HG03457 (cell line): ENCODE data around the gene DDA1.

Experiments
- ATAC-seq: cut with Tn5 transposase; IDR thresholded peaks from one replicate; pipeline ENCODE4 v1.9.1; 2021; ENCODE audit warnings: moderate number of reproducible peaks; ENCODE audit not compliant: unreplicated experiment

DDA1 gene

DNA sequence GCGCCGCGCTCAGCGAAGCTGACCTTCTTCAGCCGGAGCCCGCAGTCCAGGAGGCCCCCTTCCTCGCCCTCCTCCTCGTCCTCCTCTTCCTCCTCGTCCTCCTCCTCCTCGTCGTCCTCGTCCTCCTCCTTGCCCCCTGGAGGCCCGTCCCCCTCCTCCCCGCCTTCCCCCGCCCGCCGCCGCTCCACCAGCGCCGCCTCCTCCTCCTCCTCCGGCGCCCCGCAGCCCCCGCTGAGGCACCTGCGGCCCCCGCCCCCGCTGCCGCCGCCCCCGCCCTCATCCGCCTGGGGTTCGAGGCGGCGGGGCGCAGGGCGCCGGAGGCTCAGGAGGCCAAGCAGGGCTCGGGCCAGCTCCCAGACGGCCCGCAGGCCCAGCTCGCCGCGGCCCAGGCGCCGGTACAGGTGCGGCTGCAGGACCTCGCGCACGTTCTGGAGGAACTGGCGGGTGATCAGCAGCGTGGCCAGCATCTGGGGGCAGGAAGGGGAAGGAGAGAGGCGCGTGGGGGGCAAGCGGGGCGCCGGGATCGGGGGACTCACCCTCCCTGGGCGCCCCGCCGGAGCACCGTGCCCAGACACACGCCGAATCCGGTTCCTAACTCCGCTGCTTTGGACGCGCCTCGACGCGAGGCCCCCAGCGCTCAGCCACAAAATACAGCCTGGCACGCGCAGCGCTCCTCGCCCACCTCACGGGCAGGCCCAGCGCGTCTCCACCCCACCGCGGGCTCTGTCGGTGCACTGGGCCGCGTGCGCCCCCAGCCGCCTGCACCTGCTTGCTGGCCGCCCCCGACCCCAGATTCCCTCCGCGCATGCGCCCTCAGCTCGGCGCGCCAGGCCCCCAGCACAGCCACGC, 19.4 kb downstream of the DDA1 start:
- ATAC-seq = no peak

DNA sequence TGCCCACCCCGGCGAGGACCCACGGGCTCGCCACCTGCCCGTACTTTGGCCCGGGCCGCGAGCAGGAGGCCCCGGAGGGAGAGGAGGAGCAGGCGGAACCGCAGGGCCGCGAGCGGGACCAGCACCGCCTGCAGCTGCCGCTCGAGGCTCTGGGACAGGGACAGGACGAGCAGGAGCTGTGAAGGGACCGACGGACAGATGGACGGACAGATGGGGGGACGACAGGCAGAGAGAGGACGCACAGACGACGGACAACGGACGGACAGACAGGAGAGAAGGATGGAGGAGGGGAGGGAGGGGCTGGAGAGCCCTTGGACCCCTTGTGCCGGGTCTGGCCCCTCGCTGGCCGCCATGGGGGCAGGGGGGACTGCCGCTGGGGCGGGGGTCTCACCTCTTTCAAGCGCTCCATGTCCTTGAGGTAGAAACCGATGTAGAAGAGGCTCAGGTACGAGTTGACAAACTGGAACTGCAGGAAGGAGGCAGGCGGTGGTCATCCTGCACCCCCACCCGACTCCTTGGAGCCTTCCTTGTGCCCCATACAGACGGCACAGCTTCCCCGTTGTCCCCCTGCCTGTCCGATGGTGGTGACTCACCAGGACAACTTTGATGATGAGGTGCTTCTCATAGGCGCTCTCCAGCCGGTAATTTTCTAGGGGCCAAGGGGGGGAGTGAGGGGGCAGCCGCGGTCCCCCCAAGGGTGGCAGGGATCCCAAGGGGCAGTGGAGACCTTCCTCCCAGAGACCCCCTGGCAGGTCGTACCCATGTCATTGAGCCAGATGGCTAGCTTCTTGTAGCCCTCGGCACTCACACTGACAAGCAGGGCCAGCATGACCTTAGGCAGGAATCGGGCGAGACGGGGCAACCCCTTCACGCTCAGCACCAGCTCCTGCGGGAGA, 20.3 kb downstream of the DDA1 start:
- no peak for ATAC-seq

DNA sequence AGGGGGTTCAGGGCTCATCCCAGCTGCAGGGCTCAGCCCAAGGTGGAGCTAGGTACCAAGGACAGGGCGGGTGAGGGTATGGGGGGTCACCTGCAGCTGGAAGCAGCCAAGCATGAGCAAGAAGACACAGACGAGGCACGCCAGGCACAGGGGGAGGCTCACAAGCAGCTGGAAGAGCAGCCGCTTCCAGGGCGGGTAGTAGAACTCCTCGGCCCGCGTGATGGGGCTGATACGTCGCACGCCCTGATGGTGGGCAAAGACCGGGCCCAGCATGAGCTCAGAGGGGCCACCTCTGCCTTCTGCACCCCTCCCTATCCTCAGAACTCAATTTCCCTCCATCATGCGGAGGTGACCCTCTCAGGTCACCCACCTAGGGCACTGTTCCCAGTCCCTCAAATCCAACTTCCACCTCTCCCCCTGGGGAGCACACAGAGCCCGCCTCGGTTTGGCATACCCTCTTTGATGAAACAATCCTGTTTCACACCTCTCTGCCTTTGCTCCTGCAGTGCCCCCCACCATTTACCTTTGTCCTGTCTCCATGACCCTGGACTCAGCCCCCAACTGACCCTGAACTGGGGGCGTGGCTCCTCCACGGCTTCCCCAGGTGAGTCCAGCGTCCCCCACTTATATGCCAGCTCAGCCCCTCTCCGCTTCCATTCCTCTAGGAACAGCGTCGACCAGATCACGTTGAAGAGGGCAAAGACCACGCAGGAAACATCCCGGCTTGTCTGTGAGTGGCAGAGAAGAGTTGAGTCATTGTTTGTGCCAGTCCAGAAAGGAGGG, 21.1 kb downstream of the DDA1 start:
- no peak for ATAC-seq

DNA sequence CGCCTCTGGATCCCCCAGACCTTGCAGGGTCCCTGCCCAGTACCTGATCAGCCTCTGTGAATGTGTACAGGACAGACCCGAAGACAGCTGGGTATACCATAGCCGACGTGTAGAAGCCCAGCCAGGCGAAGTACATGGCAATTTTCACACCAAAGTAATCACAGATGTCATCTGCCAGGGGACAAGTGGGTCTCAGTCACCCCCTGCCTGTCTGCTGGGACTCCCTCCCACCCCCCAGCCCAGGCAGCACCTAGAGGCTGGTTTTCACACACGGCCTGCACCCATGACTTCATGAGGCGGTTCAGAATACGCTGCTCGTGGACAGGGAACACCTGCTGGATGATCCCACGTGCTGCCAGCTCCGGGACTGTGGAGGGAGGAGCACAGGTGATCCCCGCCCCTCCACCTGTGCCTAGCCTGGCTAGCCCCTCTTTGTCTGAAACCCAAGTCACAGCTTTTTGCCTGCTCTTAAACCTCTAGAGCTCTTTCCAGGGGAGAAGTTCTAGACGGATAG, 21.7 kb downstream of the DDA1 start:
- ATAC-seq = no peak

DNA sequence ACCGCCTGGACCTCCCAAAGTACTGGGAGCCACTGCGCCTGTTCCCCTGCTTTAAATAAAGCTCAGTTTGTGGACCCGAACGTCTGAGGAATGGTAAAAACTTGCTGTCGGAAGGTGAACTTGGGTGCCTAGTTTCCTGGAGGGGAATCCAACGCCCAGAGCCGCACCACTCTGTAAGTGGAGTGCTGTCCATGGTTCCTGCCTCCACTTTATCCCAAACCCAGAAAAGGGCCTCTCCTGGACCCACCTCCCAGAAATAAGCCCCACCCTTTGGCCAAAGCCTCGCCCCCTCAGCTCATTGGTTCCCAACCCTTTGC, 23.0 kb downstream of the DDA1 start:
- ATAC-seq = no peak

DNA sequence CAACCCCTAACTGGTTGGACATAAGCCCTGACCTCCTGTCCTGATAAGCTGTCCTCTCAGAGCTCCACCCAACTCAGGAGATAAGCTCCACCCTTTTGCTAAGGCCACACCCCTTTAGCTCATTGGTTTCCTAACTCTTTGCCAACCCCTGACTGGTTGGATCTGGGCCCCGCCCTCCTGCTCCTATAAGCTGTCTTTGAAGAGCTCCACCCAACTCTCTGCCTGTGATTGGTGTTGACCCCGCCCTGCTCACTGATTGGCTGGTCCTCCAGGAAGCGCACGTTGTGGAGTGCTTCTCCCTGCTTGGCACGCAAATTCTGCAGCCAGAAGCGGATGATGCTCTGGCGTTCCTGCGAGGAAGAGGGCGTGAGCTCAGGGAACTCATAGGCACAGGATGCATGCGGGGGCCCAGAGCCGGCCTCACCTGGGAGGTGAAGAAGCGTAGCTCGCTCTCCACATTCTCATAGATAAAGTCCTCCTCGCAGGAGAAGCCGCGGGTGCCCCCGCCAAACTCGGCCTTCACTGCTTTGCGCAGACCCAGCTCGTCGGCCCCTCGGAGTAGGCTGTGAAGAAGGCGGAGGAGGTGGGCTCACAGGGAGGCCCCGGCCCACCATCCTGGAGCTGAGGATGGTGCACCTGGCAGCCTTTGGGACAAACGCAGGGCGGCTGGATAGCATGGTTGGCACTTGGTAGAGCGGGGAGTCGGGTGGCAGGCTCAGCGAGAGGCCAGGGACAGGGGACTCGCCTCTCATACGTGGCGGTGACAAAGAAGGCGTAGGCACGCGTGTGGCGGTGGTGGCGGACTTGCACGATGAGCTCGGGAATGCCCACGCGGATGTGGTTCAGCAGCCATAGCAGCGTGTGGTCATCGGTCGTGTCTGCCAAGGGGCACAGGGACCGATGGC, 23.6 kb downstream of the DDA1 start:
- ATAC-seq = no peak

DNA sequence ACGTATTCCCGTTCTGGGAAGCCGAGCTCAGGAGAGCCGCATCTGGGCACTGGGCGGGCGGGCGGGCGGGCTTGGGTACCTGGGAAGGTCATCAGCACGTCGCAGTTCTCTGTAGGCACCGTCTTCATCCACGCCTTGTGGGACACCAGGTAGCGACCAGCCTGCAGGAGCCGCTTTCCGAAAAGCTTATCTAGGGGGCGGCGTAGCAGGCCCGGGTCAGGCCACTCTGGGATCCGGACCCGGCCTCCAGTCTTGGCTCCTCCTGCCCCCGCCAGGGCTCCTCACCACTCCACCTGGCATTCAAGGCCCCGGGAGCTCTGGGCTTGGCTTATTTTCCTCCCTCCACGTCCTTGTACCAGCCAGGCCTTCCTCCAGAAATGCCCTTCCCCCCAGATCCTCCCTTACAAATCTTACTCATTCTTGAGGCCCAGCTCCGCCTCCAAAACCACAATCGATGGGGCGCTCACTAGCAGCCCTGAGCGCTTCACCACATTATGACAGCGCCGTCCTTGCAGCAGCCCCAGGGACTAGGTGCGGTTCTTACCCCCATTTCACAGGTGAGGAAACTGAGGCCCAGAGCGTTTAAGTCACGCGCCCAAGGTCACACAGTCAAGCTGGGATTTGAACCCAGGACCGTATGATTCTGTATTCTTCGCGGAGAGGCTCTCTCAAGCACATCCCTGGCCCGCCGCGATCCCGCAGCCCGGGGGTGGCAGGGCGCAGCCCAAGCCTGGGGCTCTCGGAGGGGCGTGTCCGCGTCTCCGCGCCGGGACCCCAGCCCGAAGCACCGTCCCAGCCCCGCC, 24.4 kb downstream of the DDA1 start:
- ATAC-seq = no peak

DNA sequence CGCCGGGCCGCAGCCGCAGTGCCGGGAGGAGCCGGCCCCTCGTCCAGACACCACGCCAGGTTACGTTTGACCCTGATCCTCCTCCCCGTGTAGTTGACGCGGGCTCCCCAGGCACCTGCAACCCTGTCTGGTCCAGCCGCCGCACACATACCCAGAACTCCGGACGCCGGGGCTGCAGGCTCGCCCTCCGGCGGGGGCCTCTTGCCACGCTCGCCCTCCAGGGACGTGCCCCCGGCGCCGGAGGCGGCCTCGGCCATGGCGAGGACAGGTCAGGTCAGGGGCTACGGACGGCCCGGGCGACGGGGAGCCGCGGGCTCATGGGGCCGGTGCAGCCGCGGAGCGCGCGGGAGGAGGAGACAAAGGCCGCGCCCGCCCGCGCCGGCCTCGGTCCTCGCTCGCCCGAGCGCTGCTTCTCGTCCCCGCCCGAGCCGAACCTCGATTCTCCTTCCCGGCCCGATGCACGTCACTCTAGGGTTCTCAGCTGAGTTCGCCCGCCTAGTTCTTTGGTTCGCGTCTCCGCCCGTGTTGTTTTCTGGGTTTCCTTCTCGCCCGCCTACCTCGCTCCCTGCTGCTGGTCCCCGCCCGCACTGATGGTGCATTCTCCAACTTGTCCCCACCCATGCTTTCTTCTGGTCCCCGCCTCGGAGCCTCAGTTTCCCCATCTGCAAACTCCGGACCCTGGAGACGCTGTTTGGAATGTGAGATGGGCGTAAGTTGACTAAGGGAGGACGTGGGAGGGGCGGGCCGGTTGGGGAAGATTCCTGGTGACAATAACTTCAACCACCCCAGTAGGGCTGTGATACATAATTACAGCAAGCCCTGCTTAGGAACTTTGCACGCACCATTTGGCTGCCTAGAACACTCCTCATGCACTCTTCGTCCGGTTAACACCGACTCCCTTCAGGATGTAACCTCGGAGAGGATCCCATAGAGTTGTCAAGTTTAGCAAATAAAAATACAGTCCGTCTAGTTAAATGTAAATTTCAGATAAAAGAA, 25.3 kb downstream of the DDA1 start, which contains the start of gene ANO8:
Gene ANO8 (minus strand): TSS at position 442 of the 996 bp plus-strand sequence. CDS start 185 bp downstream, at position 257.
- no peak for ATAC-seq

DNA sequence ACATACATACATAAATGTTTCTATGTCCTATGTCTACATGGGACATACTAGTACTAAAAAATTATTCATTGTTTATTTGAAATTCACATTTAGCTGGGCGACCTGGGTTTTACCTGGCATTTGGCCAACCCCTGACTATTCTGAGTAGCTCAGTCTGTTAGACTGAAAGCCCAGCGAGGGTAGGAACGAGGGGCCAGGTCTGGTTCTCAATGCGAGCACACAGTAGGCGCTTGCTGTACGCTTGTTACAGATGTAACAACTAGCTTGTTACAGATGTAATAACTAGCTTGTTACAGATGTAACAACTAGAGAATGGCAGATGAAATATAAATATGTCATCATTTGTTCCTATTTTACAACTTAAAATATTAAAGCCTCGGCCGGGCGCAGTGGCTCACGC, 26.2 kb downstream of the DDA1 start:
- no peak for ATAC-seq

DNA sequence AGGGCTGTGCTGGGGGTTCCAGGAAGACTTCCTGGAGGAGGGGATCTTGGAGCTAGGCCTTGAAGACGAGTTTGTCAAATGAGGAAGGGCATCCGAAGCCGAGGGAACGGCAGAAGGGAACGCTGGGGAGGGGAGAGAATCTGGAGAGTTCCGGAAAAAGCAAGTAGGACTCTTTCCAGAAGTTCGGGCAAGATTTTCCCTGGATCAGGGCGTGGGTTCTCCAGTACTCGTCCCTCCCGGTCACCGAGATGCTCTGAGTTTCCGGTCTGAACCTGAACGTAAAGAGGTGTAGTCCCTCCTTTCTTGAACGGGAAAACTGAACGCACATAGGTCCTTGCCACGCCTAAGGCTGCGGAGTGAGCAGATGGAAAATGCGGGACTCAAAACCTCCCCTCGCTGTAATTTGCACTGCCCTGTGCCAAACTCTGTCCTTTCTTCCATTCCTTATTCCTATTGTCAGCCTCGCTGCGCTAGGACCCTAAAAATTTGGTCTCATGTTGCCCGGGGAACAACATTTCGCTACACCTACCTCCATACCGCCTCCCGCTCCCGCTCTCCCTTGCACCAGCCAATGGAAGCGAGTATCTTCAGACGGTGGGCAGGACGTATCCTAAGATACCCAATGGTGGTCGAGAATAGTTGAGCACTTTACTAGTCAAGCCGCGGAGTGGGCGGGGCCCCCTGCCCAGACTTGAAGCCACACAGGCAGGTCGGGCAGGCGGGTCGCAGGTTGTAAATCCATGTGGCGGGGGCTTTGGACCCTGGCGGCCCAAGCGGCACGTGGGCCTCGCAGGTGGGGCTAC, 27.7 kb downstream of the DDA1 start, which contains the start of gene GTPBP3:
Gene GTPBP3 (plus strand): TSS at position 682 of the 803 bp plus-strand sequence. CDS start 59 bp downstream, at position 741.
- peak; percentile 64 for ATAC-seq

DNA sequence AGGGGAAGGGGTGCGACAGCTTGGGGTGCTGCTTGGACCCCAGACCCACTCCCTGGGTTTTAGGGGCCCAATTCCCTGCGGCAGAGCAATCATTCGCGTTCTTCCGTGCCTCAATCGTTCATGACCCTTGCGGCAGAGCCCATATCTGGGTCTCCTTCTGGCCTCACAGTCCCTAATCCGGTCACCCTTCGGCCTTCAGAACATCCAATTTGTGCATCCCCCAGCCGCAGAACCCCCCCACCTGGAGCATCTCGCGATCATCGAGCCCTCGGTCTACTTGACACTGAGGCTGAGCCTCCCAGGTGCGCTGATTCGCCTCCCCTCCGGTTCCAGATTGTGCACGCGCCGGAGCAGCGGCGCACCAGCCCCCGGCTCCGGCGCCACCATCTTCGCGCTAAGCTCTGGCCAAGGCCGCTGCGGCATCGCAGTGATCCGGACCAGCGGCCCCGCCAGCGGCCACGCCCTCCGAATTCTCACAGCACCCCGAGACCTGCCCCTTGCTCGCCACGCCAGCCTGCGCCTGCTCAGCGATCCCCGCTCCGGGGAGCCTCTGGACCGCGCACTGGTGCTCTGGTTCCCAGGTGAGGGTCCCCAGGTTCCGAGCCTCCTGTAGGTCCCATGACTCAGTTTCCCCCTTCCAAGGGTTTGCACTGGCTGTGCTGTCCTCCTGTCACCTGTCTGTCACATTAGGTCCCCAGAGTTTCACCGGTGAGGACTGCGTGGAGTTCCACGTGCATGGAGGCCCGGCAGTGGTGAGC, 28.5 kb downstream of the DDA1 start:
- no peak for ATAC-seq

DNA sequence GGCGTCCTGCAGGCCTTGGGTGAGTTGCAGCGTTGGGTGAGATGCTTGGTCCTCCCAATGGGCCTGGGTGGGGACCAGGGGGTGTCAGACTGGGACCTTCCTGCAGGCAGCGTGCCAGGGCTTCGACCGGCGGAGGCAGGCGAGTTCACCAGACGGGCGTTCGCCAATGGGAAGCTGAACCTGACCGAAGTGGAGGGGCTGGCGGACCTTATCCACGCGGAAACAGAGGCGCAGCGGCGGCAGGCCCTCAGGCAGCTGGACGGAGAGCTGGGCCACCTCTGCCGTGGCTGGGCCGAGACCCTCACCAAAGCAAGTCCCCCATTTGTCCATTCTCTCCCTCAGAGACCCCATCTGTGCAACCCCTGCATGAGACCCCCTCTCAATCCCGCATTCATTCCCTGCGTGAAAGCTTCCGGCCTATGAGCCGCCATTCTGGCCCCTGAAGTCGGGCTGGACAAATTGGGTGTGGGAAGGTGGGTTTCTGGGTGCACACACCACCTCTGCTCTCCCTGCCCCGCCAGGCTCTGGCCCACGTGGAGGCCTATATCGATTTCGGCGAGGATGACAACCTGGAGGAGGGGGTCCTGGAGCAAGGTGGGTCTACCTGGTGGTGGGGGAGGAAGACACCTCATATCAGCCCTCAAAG, 29.2 kb downstream of the DDA1 start:
- no peak for ATAC-seq

DNA sequence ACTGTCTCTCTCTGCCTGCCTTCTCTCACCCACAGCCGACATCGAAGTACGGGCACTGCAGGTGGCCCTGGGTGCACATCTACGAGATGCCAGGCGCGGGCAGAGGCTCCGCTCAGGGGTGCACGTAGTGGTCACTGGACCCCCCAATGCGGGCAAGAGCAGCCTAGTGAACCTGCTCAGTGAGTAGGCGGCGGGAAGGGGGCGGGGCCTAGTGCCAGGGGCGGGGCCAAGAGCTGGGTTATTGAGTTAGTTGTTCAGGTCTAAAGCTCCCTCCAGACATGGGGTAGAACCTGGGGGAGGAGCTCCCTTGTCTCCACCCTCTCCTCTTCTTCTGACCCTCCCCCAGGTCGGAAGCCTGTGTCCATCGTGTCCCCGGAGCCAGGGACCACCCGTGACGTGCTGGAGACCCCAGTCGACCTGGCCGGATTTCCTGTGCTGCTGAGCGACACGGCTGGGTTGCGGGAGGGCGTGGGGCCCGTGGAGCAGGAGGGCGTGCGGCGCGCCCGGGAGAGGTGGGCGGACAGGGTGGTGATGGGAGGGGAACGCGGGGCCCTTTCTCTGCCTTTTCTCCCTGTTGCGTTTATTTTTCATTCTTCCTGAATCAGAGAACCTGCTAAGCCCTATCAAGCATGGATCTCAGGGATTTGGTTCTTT, 29.9 kb downstream of the DDA1 start:
- ATAC-seq = no peak

DNA sequence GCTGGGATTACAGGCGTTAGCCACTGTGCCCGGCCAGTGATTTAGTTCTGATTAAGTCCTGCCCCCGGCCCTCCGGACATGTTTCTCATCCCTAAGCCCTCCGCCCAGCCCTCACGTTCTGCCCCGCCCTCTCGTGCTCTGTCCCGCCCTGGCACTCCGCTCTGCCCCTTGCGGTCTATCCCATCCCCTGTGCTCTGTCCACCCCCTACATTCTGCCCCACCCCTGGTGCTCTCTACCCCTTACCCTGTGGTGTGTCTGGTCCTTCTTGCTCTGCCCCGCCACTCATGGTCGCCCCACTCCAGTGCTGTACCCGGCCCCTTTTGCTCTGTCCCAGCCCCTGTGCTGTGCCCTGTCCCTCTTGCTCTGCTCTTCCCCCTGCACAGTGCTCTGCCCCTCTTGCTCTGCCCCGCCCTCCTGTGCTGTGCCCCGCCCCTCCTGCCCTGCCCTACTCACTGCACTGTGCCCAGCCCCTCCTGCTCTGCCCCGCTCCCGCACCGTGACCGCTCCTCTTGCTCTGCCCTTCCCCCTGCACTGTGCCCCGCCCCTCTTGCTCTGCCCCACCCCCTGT, 31.0 kb downstream of the DDA1 start:
- no peak for ATAC-seq

DNA sequence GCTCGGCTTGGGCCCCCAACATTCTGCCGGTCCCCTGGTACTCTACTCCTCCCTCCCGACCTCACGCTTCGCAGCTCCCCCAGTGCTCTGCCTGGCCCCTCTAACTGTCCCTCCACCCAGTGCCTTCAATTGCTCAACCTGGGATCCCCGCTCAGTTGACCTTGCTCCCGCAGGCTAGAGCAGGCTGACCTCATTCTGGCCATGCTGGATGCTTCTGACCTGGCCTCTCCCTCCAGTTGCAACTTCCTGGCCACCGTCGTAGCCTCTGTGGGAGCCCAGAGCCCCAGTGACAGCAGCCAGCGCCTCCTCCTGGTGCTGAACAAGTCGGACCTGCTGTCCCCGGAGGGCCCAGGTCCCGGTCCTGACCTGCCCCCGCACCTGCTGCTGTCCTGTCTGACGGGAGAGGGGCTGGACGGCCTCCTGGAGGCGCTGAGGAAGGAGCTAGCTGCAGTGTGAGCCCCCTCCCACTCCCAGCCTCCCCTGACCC, 31.6 kb downstream of the DDA1 start:
- ATAC-seq = no peak
